ENCODE data around the gene LRRC4C. TPM values are rescaled to one million over a fixed set of nuclear protein-coding genes. Genes with fewer than 3 reads are reported as not detected.
"Not testable (repeated sequence)": the region's sequence is repeated elsewhere in the genome, so short reads cannot be mapped to it uniquely, and the experiment has no call there.

Gene LRRC4C
- total and polyA plus RNA-seq, 12 donors: 0.15 to 0.93 (median 0.40) TPM

DNA sequence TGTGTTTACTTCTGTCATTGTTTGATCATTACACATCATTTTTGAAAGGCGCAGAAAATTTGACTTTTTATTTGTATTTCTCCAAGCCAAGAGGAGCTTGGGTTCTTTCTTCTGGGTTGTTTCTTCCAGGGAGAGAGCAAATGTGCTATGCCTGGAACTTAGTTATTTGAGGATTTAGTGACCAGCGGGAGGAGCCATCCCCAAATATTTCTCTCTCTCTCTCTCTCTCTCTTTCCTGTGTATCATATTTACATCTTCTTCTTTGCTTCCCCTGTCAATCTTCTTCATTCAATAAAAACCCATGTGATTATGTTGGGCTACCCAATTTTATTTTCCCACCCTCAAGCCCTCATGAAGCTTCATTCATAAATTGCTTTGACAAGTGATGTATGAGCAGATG lies 534.5 kb downstream of the LRRC4C start:
- no peak for DNase-seq
- H3K27me3 ChIP-seq: no peaks in the 10 kb centered on the region
- TF ChIP-seq, protein P1, sequence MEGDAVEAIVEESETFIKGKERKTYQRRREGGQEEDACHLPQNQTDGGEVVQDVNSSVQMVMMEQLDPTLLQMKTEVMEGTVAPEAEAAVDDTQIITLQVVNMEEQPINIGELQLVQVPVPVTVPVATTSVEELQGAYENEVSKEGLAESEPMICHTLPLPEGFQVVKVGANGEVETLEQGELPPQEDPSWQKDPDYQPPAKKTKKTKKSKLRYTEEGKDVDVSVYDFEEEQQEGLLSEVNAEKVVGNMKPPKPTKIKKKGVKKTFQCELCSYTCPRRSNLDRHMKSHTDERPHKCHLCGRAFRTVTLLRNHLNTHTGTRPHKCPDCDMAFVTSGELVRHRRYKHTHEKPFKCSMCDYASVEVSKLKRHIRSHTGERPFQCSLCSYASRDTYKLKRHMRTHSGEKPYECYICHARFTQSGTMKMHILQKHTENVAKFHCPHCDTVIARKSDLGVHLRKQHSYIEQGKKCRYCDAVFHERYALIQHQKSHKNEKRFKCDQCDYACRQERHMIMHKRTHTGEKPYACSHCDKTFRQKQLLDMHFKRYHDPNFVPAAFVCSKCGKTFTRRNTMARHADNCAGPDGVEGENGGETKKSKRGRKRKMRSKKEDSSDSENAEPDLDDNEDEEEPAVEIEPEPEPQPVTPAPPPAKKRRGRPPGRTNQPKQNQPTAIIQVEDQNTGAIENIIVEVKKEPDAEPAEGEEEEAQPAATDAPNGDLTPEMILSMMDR (IDR thresholded peaks at IDR 0.05): no peak
- no peaks in the 10 kb centered on the region for H3K4me1 ChIP-seq
- no peak overlapping the region for H3K4me3 ChIP-seq
- ATAC-seq: no peak
- H3K36me3 ChIP-seq: no peaks in the 10 kb centered on the region
- WGBS, 2 donors: 71 to 79% methylated on average over 2 of the region's 2 CpGs
- H3K9me3 ChIP-seq: no peaks in the 10 kb centered on the region
- intact Hi-C loops (cut with DNase I): no loop called here
- H3K27ac ChIP-seq: no peak overlapping the region

DNA sequence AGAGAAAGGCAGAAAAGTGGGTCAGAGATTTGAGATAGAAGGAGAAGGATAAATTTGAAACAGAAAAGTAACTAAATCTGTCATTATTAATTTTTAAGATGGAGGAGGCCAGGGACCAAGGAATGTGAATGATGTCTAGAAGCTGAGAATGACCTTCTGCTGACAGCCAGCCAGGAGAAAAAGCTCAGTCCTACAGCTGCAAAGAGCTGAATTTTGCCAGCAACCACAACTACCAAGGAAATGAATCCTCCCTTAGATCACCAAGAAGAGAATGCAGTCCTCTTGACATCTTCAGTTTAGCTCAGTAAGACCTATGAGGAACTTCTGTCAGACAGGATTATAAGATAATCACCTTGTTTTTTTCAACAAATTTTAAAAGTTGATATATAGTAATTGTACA lies 538.2 kb downstream of the LRRC4C start:
- Histone ChIP-seq H3K4me3 (no peak overlapping the region), H3K4me1 (no peaks in the 10 kb centered on the region), H3K36me3 (no peaks in the 10 kb centered on the region), H3K9me3 (peaks cover 0 to 1% (median 0%) of the 10 kb centered on the region in 11 donors), H3K27ac (no peak overlapping the region), H3K27me3 (no peaks in the 10 kb centered on the region)
- TF ChIP-seq, protein P1 (IDR thresholded peaks at IDR 0.05): no peak
- DNase-seq: no peak
- ATAC-seq: no peak
- intact Hi-C loops (cut with DNase I): no loop called here

DNA sequence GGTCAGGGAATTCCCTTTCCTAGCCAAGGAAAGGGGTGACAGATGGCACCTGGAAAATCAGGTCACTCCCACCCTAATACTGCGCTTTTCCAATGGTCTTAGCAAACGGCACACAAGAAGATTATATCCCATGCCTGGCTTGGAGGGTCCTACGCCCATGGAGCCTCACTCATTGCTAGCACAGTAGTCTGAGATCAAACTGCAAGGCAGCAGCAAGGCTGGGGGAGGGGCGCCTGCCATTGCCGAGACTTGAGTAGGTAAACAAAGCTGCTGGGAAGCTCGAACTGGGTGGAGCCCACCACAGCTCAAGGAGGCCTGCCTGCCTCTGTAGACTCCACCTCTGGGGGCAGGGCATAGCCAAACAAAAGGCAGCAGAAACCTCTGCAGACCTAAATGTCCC lies 548.7 kb downstream of the LRRC4C start:
- H3K4me1 ChIP-seq; H3K27ac ChIP-seq; intact Hi-C loops (cut with DNase I); DNase-seq; ATAC-seq; H3K27me3 ChIP-seq; H3K4me3 ChIP-seq; H3K36me3 ChIP-seq: not testable (repeated sequence)
- WGBS, 2 donors: 72 to 82% methylated on average over 6 of the region's 6 CpGs
- peaks cover 0 to 26% (median 0%) of the 10 kb centered on the region in 11 donors for H3K9me3 ChIP-seq

DNA sequence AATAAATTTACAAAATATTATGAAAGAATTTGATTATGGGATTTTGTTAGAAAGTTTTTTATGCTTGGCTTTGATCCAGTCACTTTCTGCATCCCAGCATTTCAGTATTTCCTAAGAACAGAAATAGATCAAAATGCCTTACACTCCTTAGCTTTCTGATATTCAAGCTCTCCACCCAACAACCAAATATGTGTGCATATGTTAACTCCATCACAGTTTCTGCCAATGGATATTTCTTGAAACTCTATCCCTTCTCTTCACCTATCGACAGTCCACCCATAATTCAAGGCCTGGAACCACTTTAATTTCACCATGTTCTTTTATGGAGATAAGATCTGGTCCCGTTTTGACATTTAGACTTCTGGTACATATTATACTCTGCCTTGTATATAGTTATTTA lies 565.0 kb downstream of the LRRC4C start:
- Histone ChIP-seq H3K27me3 (no peaks in the 10 kb centered on the region), H3K9me3 (peaks cover 0 to 4% (median 0%) of the 10 kb centered on the region in 11 donors), H3K4me1 (no peaks in the 10 kb centered on the region), H3K36me3 (no peaks in the 10 kb centered on the region), H3K27ac (no peak overlapping the region), H3K4me3 (no peak overlapping the region)
- ATAC-seq: no peak
- TF ChIP-seq, protein P1 (IDR thresholded peaks at IDR 0.05): no peak
- intact Hi-C loops (cut with DNase I): no loop called here
- 73 to 81% methylated on average over 2 of the region's 2 CpGs for WGBS, 2 donors
- no peak for DNase-seq

DNA sequence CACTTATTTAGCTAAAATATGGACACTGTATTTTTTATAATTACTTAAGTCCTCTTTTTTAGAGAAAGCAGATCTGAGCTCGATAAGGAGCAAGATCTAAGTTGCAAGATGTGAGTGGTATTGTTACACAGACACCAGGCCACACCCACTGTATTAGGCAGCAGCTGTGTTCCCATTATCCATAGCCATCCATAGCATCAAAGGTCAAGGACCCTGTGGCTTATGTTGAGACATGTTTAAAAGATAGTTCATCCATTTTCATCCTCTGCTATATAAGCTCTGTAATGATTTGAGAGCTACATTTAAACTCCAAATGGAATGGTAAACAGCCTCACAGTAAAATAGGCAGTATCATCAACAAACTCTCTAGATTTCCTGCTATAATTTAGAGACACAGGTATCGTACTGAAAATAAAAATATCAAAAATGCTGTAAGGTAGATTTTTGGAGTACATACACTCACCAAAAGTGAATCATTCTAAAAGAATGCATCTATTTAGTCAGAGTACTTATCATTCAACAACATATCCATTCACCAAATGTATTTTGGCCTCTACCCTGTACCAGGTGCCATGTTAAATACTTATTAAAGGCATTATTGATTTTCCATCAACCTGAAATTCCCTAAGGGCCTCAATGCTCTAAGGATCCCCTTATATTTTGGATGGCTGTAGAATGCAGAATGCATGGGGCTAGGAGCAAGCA lies 574.0 kb downstream of the LRRC4C start:
- intact Hi-C loops (cut with DNase I): no loop called here
- 66 to 75% methylated on average over 2 of the region's 2 CpGs for WGBS, 2 donors
- no peak overlapping the region for H3K4me3 ChIP-seq
- TF ChIP-seq, protein P1 (IDR thresholded peaks at IDR 0.05): no peak
- no peaks in the 10 kb centered on the region for H3K27me3 ChIP-seq
- no peaks in the 10 kb centered on the region for H3K4me1 ChIP-seq
- H3K9me3 ChIP-seq: no peaks in the 10 kb centered on the region
- ATAC-seq (no peak), DNase-seq (no peak)
- no peaks in the 10 kb centered on the region for H3K36me3 ChIP-seq
- no peak overlapping the region for H3K27ac ChIP-seq
